GM19351 (cell line): Measurements from ENCODE around the gene IGF2BP3.

Experiments used
- ATAC-seq: cut with Tn5 transposase; IDR thresholded peaks from one replicate; pipeline ENCODE4 v1.9.1; 2021; ENCODE audit warnings: mild to moderate bottlenecking, moderate library complexity; ENCODE audit not compliant: unreplicated experiment

Gene IGF2BP3

DNA sequence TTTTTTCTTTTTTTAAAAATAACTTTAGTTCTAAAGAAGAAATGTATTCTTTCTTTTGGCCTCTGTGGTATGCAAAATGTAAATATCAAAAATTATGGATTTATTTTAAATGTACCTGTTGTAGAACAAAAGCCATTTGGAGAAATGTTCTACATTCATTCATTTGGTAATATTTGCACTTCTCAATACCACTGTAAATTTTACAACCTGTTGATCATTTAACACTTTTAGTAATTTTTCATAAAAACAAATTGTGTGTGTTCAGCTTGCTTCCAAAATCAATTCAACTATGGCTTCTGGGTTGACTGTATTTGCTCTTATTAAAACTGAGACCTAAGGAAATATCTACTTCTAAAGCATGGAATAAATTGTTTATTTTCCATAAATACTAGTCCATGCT lies 2.3 kb upstream of the IGF2BP3 start:
- no peak for ATAC-seq

DNA sequence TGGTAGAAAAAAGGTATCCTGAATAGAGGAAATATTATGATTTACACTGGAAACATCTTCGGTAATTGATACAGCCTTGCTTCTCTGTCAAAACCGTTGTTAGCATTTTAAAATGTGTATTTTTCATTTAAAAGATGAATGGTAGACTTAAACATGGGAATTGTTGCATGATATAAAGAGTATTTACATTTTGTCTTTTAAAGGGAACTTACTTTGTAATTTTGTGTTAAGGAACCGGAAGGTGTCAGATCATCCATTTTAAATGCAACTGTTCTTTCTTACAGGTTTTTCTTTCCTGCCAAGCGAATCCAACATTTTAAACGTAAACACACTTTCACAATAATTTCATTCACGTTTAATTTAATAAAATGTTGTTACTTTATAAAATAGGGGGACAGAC lies 1.8 kb upstream of the IGF2BP3 start:
- ATAC-seq, result no peak

DNA sequence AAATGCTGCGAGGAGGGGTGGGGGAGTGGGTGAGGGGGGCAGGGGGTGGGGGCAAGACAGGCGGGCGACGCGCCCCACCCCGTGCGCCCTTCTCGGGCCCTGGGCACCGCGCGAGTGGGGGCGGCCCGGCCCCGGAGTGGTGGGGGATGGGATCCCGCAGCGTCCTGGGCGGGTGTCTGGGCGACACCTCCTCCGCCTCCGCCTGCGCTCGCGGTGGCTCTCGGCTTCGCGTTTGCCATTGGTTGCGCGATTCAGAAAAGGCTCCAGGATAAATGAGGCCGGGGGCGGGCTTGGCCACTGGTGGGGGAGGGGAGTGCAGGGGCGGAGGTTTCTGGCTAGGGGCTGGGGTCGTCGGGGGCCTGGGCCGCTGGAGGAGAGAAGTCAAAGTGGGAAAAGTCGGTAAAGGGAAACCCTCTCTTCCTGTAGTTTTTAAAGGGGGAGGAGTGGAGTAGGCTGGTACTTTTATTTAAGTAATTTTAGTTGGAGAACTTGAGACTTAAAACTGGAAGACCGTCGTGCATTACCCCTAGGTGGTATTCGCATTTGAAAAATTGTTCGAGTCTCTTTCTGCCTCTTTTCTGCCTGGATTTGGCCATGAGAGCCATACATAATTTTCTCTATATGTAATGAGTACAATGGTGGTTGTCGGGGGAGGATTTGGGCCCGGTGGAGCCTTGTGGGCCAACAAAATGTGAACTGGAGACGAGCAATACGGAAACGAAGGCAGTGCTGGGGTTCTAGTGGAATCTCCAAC lies 992 bp upstream of the IGF2BP3 start:
- ATAC-seq, result no peak

DNA sequence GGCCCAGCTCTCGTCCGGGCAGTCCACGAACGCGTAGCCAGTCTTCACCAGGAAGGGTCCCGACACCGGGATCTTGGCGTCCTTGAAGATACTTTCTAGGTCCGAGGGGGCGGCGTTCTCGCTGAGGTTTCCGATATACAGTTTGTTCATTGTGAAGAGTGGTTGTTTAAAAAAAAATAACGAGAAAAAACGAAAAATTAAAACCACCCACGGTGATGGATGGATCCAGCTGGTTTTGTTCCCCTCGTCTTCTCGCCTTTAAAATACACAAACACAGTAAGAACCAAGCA lies 385 bp downstream of the IGF2BP3 start:
- ATAC-seq, result no peak

DNA sequence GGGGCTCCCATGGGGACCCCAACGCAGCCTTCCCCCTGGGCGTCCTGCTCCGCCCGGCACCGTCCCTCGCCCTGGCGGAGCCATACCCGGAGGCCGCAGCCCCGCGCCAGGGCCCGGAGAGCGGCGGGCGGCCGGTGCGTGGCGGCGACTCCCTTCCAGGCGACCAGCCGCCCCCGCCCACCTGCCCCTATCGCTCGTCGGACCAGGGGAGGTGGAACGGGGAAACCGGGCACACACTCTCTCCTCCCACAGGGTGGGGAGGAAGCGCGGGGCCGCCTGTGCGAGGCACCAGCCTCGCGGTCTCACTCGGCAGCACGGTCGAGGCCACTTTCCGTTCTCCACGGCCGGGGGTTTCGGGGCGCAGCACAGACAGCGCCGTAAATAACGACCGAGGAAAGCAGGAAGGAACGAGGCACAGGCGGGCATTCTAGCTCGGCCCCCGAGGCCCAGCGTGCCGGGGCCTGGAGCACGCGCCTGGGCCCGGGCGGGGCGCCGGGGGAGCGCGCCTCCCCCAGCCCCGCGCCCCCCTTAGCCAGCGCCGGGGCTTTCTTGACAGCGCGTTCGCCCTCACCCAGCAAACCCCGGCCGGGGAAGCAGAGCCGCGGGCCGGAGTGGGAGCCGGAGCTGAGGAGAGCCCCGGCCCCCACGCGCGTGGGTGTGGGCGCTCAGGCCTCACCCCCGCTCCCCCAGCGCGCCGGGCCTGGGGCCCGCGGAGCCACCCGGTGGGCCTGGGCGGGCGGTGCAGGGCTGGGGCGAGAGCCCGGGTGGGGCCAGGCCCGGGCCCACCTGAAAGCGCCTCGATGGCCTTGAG lies 936 bp downstream of the IGF2BP3 start:
- ATAC-seq, result no peak

DNA sequence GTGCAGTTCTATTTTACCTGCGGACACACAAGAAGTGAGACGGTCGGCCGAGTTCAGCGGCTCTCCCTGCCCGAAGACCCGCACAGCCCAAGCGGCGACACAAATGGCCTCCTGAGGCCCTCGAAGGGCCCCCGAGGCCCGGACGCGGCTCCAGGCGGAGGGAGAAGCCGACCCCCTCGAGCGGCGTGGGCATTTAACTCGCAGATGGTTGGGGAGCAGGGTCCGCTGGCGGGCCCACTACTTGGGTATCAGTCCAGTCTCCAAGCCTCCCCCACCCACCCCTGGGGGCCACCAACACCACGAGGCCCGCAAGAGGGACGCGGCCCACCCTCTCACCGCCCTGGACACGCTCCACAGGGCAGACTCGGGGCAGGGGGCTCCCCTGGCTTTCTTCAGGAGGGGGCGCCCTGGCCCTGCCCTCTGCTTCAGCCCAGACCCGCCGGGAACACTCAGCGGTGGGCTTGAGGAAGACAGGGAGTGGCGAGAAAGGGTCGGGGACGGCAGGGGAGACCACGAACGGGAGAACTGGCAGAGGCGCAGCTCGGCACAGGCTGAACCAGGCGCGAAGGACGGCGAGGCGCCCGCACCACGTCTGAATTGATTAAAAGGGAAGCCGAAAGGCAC lies 1.7 kb downstream of the IGF2BP3 start:
- no peak for ATAC-seq

DNA sequence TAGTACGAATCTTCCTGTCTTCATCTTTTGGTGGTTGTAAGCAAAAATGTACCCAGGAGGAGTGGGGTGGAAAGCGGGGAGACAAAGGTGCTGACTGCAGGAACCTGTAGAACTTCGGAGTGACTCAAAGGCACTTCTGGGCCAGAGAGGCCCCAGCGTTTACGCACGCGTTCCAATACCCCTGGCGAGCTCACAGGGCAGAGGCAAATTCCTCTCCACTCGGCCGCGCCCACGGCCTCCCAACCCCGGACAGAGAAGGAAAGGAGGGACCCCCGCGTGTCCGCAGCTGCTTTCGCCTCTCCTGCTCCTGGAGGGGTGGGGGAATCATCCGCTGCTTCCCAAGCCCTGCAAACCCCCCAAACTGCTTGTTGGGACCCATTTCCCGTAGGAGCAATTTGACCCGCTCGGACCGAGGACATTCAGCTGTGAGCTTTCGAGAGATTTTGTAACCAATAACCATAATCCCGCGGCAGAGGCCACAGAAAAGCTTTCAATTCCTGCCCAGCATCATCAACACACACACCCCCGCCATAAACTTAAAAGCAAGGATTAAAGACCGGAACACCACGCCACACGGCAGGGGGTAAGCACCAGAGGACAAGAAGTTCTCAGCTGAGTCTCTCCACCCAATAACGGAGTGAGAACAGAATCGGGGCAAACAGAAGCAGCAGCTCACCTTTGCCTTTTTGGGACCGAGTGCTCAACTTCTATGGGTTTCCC lies 2.3 kb downstream of the IGF2BP3 start:
- peak; percentile 24 for ATAC-seq

DNA sequence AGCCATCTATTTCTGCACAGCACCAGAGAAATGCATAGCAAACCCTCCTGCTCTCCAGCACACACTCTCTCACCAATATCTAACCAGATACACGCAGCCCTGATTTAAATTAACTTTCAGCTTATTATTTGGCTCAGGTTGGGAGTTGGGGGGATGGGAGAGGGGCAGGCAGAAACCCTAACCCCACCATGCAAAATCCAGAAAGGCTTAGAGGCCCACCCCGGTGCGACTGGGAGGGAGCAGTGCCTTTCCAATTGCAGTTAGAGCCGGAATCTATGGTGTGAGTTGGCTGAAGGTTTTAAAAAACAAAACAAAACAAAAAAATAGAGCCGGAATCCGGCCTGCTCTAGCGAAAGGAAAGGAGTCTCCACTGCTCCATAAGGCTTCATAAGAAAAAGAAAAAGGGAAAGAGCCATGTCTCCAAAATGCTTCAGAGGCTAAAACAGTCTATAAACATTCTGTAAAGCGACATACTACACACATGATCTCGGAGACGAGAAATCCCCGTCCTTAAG lies 2.9 kb downstream of the IGF2BP3 start:
- no peak for ATAC-seq

DNA sequence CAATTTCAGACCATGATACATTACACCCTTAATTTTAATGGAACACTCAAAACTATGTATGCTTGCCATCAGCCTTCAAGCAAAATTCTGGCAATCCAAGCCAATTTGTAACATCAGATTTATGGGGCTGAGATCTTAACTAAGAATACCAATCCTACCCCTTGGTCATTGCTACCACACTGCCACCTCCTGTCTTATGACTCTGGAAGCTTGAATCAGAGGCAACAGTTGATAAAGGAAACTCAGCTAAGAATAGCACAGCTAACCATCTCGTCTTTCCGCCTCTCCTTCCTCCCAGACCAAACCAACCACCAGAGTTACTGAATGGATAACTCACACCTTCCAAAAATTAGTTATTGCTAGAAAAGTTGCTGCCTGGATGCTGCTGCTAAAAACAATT lies 7.4 kb downstream of the IGF2BP3 start:
- no peak for ATAC-seq

DNA sequence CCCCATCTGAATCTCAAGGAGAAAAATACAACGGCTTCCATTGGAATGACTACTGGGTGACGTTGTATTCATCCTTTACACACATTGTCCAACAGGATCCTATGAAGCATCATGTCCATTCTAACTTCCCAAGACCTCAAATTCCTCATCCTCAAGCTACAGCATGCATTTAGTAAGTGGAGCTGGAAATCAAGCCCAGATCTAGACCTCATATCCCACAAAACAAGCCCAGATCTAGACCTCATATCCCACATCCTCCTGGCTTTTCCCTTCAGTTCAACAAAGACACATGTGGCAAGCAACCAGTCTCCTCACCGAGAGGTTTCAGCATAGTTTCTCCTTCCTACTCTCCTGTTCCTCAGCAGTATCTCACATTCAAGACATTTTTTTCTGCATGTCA lies 12.2 kb downstream of the IGF2BP3 start:
- no peak for ATAC-seq

DNA sequence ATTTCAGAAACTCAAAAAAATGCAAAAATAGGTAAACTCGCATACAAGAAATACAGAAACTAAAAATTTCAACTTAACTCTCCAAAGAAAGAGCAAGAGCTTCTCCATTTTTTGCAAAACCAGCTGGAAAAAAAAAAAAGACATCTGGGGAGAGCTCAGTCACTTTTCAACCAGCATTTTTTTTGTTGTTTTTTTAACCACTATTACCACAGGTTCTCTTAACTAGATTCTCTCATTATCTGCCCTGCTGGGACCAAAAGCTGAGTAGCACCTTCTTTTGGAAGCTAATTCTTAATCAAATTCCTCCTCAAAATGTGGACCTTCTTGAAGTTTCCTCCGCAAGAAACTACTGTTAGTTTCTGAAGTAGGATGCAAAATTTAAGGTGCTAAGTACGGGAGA lies 14.2 kb downstream of the IGF2BP3 start:
- no peak for ATAC-seq

DNA sequence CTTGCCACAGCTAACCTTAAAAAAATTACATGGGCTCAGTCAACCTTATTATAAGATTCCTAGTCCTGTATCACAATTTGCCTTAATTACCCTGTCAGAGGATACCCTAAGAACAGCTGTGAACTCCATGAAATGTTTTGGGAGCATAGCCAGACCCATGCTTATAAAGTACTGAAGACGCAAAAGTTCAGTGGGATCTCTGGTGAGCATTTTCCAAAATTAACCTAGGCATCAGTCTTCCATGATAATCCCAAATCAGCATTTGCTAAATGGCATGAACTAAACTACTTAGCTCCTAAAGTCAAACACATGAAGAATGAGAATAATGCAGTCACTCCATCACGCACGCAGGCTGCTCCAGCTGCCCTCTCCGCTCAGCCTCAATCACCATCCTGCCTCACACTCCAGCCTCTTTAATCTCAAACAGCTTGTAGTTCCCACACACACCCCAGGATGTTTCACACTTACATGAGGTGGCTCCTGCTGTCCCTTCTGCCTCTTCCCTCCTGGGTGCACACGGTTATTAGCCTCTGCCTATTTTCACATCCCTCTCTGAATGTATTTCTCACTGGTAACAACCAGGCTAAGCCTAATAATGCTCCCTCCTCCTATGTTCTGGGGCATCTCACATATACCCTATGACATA lies 15.3 kb downstream of the IGF2BP3 start:
- ATAC-seq, result no peak

DNA sequence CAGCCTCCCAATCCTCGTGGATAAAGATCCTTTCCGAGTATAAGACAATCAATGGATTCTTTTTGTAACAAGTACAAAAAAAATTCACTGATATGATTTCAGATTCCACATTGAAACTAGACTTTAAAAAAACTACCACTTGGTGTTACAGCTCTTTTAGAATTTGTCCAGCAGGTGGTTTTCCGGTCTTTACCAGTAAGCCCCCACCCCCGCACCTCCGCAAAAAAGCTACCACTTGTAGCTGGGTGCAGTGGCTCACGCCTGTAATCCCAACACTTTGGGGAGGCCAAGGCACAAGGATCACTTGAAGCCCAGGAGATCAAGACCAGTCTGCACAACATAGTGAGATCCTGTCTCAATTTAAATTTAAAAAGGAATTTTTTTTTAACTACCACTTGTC lies 19.8 kb downstream of the IGF2BP3 start:
- ATAC-seq, result no peak

DNA sequence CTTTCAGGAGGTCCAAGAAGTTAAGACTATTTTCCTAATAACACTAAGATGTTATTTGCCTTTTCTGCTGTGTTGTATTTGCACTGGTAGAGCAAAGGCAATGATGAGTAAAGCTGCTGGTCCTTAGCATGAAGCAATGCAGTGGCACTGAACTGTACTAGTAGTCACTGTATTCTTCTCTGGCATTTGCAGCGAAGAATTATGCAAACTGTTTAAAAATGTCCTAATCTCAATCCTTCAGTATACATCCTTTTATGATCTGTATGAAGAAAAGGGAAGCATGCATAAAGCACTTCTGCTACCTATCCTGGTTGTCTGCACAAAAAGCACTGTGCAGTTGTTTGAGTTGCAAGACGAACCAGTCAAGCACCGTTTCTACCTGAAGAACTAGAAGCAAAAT lies 20.4 kb downstream of the IGF2BP3 start:
- ATAC-seq, result no peak

DNA sequence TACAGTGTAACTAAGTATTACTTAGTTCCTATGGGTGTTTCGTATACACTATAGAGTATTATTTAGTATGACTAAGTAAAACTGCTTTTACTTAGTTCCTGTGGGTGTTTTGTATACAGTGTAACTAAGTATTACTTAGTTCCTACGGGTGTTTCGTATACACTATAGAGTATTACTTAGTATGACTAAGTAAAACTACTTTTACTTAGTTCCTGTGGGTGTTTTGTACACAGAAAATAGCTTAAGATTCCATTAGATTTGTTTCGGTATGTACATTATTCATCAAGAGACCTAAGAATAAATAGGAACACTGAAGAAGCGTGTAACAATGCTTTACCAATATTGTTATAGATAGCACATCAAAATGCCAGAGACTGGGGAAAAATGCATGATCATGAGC lies 25.0 kb downstream of the IGF2BP3 start:
- no peak for ATAC-seq

DNA sequence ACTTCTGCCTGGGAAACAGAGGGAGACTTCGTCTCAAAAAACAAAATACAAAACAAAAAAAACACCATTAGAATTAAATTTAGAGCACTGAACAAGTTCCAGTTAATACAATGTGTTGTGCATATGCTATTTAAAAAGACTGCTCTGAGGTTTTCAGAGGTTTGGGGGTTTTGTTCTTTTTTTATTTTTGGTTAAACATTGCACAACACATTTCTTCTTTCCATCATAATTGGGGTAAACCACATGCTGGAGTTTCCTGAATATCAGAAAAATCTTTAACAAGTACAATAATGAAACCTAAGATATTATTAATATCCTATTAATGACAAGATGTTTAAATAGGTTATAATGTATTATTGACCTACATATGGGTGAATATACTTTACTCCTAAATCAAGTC lies 26.3 kb downstream of the IGF2BP3 start:
- no peak for ATAC-seq

DNA sequence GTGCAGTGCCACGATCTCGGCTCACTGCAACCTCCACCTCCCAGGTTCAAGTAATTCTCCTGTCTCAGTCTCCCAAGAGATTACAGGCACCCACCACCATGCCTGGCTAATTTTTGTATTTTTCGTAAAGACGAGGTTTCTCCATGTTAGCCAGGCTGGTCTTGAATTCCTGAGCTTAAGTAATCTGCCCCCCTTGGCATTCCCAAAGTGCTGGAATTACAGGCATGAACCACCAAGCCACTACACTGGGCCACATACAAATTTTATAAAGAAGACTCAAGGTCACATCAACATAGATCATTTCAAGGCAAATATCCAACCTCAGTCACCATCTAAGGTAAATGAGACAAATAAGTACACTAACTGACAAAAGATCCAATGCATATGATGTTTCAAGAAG lies 32.1 kb downstream of the IGF2BP3 start:
- no peak for ATAC-seq

DNA sequence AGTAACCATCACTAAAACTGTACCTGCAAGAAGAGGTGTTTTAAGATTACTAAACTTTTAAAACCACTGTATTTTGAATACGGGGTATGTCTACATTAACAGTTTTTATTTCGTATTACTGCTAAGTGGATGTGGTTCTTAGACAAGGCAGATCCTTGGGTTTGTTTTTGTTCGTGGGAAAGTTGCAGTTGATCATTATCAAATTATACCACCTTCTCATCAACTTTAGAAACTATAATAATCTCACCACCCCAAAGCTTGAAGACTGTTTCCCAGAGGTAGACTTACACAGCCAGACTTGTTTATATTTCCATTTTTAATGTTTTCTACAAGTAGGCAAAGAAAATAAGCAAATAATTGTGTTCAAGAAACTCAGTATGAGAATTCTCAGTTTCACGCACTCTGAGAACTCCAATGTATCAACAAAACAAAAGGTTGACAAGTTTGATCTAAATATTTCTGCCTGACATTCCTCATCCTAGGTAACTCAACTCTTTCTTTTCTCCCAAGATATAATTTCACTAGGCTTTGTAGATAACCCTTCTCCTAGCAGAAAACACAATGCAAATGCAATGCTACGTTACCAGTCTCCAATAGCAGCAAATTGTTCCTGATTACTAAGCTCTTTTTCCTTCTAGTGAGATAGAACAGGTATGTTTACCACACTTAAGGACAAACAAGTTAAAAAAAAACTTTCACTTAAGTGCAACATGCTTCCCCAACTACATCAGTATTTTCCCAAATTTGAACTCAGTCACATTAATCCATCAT lies 36.0 kb downstream of the IGF2BP3 start:
- ATAC-seq, result no peak

DNA sequence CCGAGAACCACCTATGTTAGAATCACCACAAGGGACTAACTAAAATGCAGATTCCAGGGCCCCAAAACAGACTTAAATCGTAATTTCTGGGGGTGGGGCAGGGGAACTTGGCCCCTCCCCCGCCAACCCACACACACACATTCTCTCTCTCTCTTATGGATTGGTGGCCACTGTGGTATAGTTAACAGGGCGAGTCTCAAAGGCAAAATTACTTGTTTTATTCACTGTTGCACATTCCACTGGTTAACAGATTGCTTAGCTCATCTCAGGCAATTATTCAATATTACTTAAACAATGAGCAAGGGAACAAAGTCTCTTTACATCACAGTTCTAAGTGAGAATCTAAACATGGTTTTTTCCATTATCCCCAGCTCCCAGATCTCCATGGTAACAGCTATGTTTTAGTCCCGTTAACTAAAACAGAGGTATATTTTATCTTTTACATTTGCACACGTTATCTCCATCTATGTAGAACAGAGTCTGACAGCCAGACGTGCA lies 38.5 kb downstream of the IGF2BP3 start:
- ATAC-seq, result no peak

DNA sequence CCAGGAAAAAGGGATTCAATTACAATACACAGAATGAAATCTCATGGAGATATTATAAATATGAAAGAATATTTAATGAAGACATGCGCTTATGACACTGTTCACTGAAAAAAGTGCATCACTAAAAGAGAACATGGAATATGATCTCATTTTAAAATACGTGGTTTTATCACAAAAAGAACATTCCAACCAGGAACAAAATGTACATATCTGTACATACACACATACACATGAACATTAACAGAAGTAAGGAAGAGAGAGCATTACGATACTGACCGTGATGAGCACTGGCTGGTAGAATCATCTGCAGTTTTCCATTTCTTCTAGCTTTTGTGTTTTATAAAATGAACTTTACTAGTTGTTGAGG lies 39.4 kb downstream of the IGF2BP3 start:
- no peak for ATAC-seq
